ENCODE results near the gene LSM4. TPM values are rescaled to one million over a fixed set of nuclear protein-coding genes. Genes with fewer than 3 reads are reported as not detected.

The LSM4 gene
- total and polyA plus RNA-seq, 2 of the 13 experiments (the other 11 are each of a cell fraction or from before 2014, with no cell fraction given) = 65.8 to 166 TPM

DNA sequence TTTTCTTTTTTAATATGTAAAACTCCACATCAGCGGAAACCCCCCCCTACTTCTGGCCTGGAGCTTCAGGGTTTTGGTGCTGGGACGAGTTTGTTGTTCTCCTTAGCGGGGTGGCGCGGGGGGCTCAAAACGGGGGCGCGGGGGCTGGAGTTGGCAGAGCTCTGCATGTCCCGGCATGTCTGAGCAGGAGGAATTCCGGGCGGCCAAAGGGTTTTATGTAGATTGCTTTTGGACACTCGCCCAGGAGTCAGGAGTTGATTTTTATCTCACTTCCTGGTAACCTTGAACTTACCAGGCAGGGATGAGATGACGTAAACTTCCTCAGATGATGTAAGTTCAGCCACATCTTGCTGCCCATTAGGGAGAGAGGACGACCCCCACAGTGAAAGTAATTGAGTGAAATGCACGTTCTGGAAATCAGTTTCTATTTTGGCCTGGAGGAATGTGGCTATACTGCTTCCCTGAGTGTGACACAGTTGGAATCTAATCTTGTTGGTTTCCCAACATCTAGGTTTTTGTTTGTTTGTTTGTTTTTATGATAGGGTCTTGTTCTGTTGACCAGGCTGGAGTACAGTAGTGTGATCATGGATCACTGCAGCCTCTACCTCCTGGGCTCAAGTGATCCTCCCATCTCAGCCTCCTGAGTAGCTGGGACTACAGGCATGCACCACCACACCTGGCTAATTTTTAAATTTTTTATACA, 42.1 kb upstream of the LSM4 start (continued):
- TF ChIP-seq TCF12 (IDR thresholded peaks at IDR 0.05) = no peak
- 0 out of 2 replicates have a peak, but pooled peaks have one; percentile 30 for TF ChIP-seq TCF12 (CRISPR knock-in tag; IDR thresholded peaks at IDR 0.05)
- TF ChIP-seq THAP11 (CRISPR knock-in tag; IDR thresholded peaks at IDR 0.05) = peak; percentile 79
- TF ChIP-seq, protein P1, sequence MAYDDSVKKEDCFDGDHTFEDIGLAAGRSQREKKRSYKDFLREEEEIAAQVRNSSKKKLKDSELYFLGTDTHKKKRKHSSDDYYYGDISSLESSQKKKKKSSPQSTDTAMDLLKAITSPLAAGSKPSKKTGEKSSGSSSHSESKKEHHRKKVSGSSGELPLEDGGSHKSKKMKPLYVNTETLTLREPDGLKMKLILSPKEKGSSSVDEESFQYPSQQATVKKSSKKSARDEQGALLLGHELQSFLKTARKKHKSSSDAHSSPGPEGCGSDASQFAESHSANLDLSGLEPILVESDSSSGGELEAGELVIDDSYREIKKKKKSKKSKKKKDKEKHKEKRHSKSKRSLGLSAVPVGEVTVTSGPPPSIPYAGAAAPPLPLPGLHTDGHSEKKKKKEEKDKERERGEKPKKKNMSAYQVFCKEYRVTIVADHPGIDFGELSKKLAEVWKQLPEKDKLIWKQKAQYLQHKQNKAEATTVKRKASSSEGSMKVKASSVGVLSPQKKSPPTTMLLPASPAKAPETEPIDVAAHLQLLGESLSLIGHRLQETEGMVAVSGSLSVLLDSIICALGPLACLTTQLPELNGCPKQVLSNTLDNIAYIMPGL (CRISPR knock-in tag; IDR thresholded peaks at IDR 0.05; ENCODE audit: borderline replicate concordance in 1 of 2, low read depth in 1 of 2) = no peak; a peak in 1 of 4 replicates
- peak; percentile 52; the same call in 1 of the 2 replicates for TF ChIP-seq ZNF614 (CRISPR knock-in tag; IDR thresholded peaks at IDR 0.05; ENCODE audit: borderline replicate concordance)
- no peak for TF ChIP-seq ZNF552 (CRISPR knock-in tag; IDR thresholded peaks at IDR 0.05; ENCODE audit: borderline replicate concordance)
- TF ChIP-seq RXRA (CRISPR knock-in tag; IDR thresholded peaks at IDR 0.05) = peak; percentile 75; the same call in 1 of the 2 replicates
- no peak for TF ChIP-seq ZNF556 (CRISPR knock-in tag; IDR thresholded peaks at IDR 0.05; ENCODE audit: borderline replicate concordance)
- no peak for TF ChIP-seq ZNF234 (CRISPR knock-in tag; conservative IDR thresholded peaks at IDR 0.05)
- TF ChIP-seq ZNF558 (CRISPR knock-in tag; IDR thresholded peaks at IDR 0.05; ENCODE audit: borderline replicate concordance) = no peak
- TF ChIP-seq SPEN (CRISPR knock-in tag; IDR thresholded peaks at IDR 0.05; ENCODE audit: low read depth) = peak; percentile 72; the same call in 1 of the 2 replicates
- no peak for TF ChIP-seq ZNF720 (CRISPR knock-in tag; IDR thresholded peaks at IDR 0.05)
- no peak for TF ChIP-seq ETS1 (CRISPR knock-in tag; IDR thresholded peaks at IDR 0.05)
- no peak for TF ChIP-seq KLF13 (CRISPR knock-in tag; IDR thresholded peaks at IDR 0.05)
- no peak for TF ChIP-seq ZFP62 (CRISPR knock-in tag; IDR thresholded peaks at IDR 0.05)
- TF ChIP-seq POGK (CRISPR knock-in tag; conservative IDR thresholded peaks at IDR 0.05) = peak; percentile 68; the same call in 1 of the 2 replicates
- TF ChIP-seq GZF1 (CRISPR knock-in tag; IDR thresholded peaks at IDR 0.05) = no peak
- TF ChIP-seq KMT2A (CRISPR knock-in tag; IDR thresholded peaks at IDR 0.05) = no peak
- peak; percentile 85 for TF ChIP-seq SOX5 (CRISPR knock-in tag; IDR thresholded peaks at IDR 0.05; ENCODE audit: borderline replicate concordance)
- TF ChIP-seq, protein P2, sequence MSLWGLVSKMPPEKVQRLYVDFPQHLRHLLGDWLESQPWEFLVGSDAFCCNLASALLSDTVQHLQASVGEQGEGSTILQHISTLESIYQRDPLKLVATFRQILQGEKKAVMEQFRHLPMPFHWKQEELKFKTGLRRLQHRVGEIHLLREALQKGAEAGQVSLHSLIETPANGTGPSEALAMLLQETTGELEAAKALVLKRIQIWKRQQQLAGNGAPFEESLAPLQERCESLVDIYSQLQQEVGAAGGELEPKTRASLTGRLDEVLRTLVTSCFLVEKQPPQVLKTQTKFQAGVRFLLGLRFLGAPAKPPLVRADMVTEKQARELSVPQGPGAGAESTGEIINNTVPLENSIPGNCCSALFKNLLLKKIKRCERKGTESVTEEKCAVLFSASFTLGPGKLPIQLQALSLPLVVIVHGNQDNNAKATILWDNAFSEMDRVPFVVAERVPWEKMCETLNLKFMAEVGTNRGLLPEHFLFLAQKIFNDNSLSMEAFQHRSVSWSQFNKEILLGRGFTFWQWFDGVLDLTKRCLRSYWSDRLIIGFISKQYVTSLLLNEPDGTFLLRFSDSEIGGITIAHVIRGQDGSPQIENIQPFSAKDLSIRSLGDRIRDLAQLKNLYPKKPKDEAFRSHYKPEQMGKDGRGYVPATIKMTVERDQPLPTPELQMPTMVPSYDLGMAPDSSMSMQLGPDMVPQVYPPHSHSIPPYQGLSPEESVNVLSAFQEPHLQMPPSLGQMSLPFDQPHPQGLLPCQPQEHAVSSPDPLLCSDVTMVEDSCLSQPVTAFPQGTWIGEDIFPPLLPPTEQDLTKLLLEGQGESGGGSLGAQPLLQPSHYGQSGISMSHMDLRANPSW (CRISPR knock-in tag; IDR thresholded peaks at IDR 0.05; ENCODE audit: borderline replicate concordance) = no peak
- TF ChIP-seq POLR2AphosphoS2 (IDR thresholded peaks at IDR 0.05; ENCODE audit: low read depth, low read length) = no peak
